PC-3 (cell line): ENCODE data around the gene GRB10. TPM values are rescaled to one million over a fixed set of nuclear protein-coding genes. Genes with fewer than 3 reads are reported as not detected.

ENCODE experiments used
- ATAC-seq: fragments of 200-7000 bp; cut with Tn5 transposase; 2 replicates; pipeline ENCODE4 v1.9.1; 2020; ENCODE audit warnings: mild to moderate bottlenecking, moderate library complexity
- BruUV-seq: library from RNA; stranded (reverse); fragments of 400-500 nt; replicated peaks from 2 replicates; lab custom pipeline; 2021; lab: Mats Ljungman, UMichigan
- CTCF ChIA-PET: fragments of 300-600 bp; sonication (Branson Sonifier 250); formaldehyde crosslinking; loops from one replicate; lab custom pipeline; 2022; ENCODE audit warnings: antibody characterized with exemption; lab: Charles Lee
- POLR2A ChIA-PET: fragments of 300-600 bp; sonication (Branson Sonifier 250); formaldehyde crosslinking; loops from one replicate; lab custom pipeline; 2022; ENCODE audit warnings: antibody characterized with exemption; ENCODE audit not compliant: unreplicated experiment; lab: Charles Lee
- DNase-seq: peaks from one replicate; pipeline ENCODE4 v3.0.0-alpha.2; 2015
- H2AFZ ChIP-seq: fragments of 300-600 bp; sonication (generic); 2 replicates; pipeline ENCODE4 v1.6.0; 2016; ENCODE audit warnings: antibody characterized with exemption, low read length
- H3F3A ChIP-seq: fragments of 300-600 bp; sonication (generic); one replicate; pipeline ENCODE4 v1.6.0; 2017; ENCODE audit warnings: antibody characterized with exemption, low read length, control low read depth, mild to moderate bottlenecking; ENCODE audit not compliant: unreplicated experiment
- H3K27ac ChIP-seq: fragments of 300-600 bp; sonication (generic); 2 replicates; pipeline ENCODE4 v1.5.1; 2016; ENCODE audit warnings: mild to moderate bottlenecking, low read length
- H3K27me3 ChIP-seq: fragments of 300-600 bp; sonication (generic); 2 replicates; pipeline ENCODE4 v1.6.1; 2016; ENCODE audit warnings: low read length, mixed read lengths
- H3K36me3 ChIP-seq: fragments of 300-600 bp; sonication (generic); 2 replicates; pipeline ENCODE4 v1.6.1; 2016; ENCODE audit warnings: low read depth, mixed run types, low read length, mixed read lengths
- H3K4me1 ChIP-seq: fragments of 300-600 bp; sonication (generic); 2 replicates; pipeline ENCODE4 v1.5.1; 2016; ENCODE audit warnings: low read length; ENCODE audit not compliant: insufficient read depth
- H3K4me2 ChIP-seq: fragments of 300-600 bp; sonication (generic); 2 replicates; pipeline ENCODE4 v1.6.0; 2016; ENCODE audit warnings: low read length
- H3K4me3 ChIP-seq: fragments of 300-600 bp; sonication (generic); 2 replicates; pipeline ENCODE4 v1.5.1; 2016; ENCODE audit warnings: mild to moderate bottlenecking, low read length, mixed read lengths
- H3K79me2 ChIP-seq: fragments of 300-600 bp; sonication (generic); 2 replicates; pipeline ENCODE4 v1.6.1; 2017; ENCODE audit warnings: low read length, mixed read lengths
- H3K9ac ChIP-seq: fragments of 300-600 bp; sonication (generic); 2 replicates; pipeline ENCODE4 v1.6.0; 2016; ENCODE audit warnings: mild to moderate bottlenecking, low read length
- H3K9me2 ChIP-seq: fragments of 300-600 bp; sonication (generic); replicated peaks from 2 replicates; pipeline ENCODE4 v1.6.1; 2016; ENCODE audit warnings: mixed run types, low read length, mixed read lengths
- H3K9me3 ChIP-seq: fragments of 300-600 bp; sonication (generic); 2 replicates; pipeline ENCODE4 v1.6.1; 2016; ENCODE audit warnings: low read length, mixed read lengths
- H4K20me1 ChIP-seq: fragments of 300-600 bp; sonication (generic); 2 replicates; pipeline ENCODE4 v1.6.1; 2016; ENCODE audit warnings: low read length, mixed read lengths
- CTCF ChIP-seq: fragments of 300-600 bp; sonication (generic); conservative IDR thresholded peaks from 2 replicates; pipeline ENCODE4 v1.5.1; 2017; ENCODE audit warnings: antibody characterized with exemption, low read depth, mild to moderate bottlenecking, low read length
- EZH2 ChIP-seq: fragments of 300-600 bp; sonication (generic); IDR thresholded peaks from one replicate; pipeline ENCODE4 v1.6.1; 2017; ENCODE audit warnings: antibody characterized with exemption, mild to moderate bottlenecking, low read length; ENCODE audit not compliant: unreplicated experiment
- EZH2phosphoT487 ChIP-seq: fragments of 300-600 bp; sonication (generic); IDR thresholded peaks from 2 replicates; pipeline ENCODE4 v1.6.1; 2018; ENCODE audit warnings: mild to moderate bottlenecking, antibody characterized with exemption, low read length, borderline replicate concordance
- intact Hi-C: fragments of 100-400 bp; cut with micrococcal nuclease; formaldehyde crosslinking; loops from 2 replicates; pipeline ENCODE4 v1.9.0; 2023
- total RNA-seq: library from RNA; depleted of rRNA; stranded (reverse); fragments of >200 nt; gene quantifications from 2 replicates; pipeline ENCODE4 v1.2.3, GENCODE V29; 2014

Gene GRB10
- total RNA-seq, 1 experiment from 2014 or later, result 61.3 TPM

GRCh38 chr7:50649259-50649885 is 133.3 kb downstream of the GRB10 start:
- no TSS peak for BruUV-seq
- intact Hi-C loops, result no loop called here
- Histone ChIP-seq H3K27ac (no peak overlapping the region), H3K27me3 (no peaks in the 10 kb centered on the region), H3F3A (no peaks in the 10 kb centered on the region), H2AFZ (no peak overlapping the region), H4K20me1 (no peaks in the 10 kb centered on the region), H3K36me3 (no peaks in the 10 kb centered on the region), H3K9ac (no peak overlapping the region), H3K9me3 (no peaks in the 10 kb centered on the region), H3K4me3 (no peak overlapping the region), H3K9me2 (no peaks in the 10 kb centered on the region), H3K79me2 (no peaks in the 10 kb centered on the region), H3K4me1 (no peaks in the 10 kb centered on the region), H3K4me2 (no peak overlapping the region)
- no peak for DNase-seq
- ChIA-PET CTCF (no interaction called here), POLR2A (no interaction called here)
- ATAC-seq, result no peak
- no peak for TF ChIP-seq CTCF
- TF ChIP-seq EZH2phosphoT487, result no peak
- TF ChIP-seq EZH2, result no peak

- no peaks in the 10 kb centered on the region for H3K9me3 ChIP-seq
- DNase-seq (no peak), ATAC-seq (no peak)
- no peak overlapping the region for H3K4me2 ChIP-seq
- no peak overlapping the region for H2AFZ ChIP-seq
- POLR2A ChIA-PET, result no interaction called here
- no peaks in the 10 kb centered on the region for H4K20me1 ChIP-seq
- intact Hi-C loops, result no loop called here
- no peaks in the 10 kb centered on the region for H3F3A ChIP-seq
- CTCF ChIA-PET, result no interaction called here
- no peak overlapping the region for H3K9ac ChIP-seq
- H3K79me2 ChIP-seq, result no peaks in the 10 kb centered on the region
- no peaks in the 10 kb centered on the region for H3K9me2 ChIP-seq
- TF ChIP-seq EZH2 (no peak), EZH2phosphoT487 (no peak), CTCF (no peak)
- no peaks in the 10 kb centered on the region for H3K36me3 ChIP-seq
- no peak overlapping the region for H3K4me3 ChIP-seq
- H3K4me1 ChIP-seq, result no peaks in the 10 kb centered on the region
- no TSS peak for BruUV-seq
- H3K27ac ChIP-seq, result no peak overlapping the region
- no peaks in the 10 kb centered on the region for H3K27me3 ChIP-seq
These were observed 134.0 kb downstream of the GRB10 start for GRCh38 chr7:50648570-50649169.

GRCh38 chr7:50648076-50648475 is 134.6 kb downstream of the GRB10 start:
- Histone ChIP-seq H3K4me1 (no peaks in the 10 kb centered on the region), H4K20me1 (no peaks in the 10 kb centered on the region), H3F3A (no peaks in the 10 kb centered on the region), H3K79me2 (no peaks in the 10 kb centered on the region), H3K9me2 (no peaks in the 10 kb centered on the region), H3K9ac (no peak overlapping the region), H3K4me2 (no peak overlapping the region), H3K9me3 (no peaks in the 10 kb centered on the region), H3K36me3 (no peaks in the 10 kb centered on the region), H3K27me3 (no peaks in the 10 kb centered on the region), H3K27ac (no peak overlapping the region), H2AFZ (no peak overlapping the region), H3K4me3 (no peak overlapping the region)
- TF ChIP-seq CTCF (no peak), EZH2phosphoT487 (no peak), EZH2 (no peak)
- POLR2A ChIA-PET, result no interaction called here
- ATAC-seq, result no peak
- CTCF ChIA-PET, result no interaction called here
- no TSS peak for BruUV-seq
- DNase-seq, result no peak
- intact Hi-C loops, result no loop called here
